ENCODE measurements around the gene RIC3.

RIC3 gene

GRCh38 chr11:8097062-8097461, 71.8 kb downstream of the RIC3 start:
- no peak overlapping the region for H3K4me2 ChIP-seq (ENCODE audit: low read length)
- no peaks in the 10 kb centered on the region for H4K20me1 ChIP-seq (ENCODE audit: control insufficient read depth, insufficient read depth, low read depth, low read length)
- H3K27ac ChIP-seq (ENCODE audit: low read depth, low read length) = no peak overlapping the region
- TF ChIP-seq, protein P1, sequence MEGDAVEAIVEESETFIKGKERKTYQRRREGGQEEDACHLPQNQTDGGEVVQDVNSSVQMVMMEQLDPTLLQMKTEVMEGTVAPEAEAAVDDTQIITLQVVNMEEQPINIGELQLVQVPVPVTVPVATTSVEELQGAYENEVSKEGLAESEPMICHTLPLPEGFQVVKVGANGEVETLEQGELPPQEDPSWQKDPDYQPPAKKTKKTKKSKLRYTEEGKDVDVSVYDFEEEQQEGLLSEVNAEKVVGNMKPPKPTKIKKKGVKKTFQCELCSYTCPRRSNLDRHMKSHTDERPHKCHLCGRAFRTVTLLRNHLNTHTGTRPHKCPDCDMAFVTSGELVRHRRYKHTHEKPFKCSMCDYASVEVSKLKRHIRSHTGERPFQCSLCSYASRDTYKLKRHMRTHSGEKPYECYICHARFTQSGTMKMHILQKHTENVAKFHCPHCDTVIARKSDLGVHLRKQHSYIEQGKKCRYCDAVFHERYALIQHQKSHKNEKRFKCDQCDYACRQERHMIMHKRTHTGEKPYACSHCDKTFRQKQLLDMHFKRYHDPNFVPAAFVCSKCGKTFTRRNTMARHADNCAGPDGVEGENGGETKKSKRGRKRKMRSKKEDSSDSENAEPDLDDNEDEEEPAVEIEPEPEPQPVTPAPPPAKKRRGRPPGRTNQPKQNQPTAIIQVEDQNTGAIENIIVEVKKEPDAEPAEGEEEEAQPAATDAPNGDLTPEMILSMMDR (IDR thresholded peaks at IDR 0.05; ENCODE audit: low read depth, low read length, poor library complexity, severe bottlenecking) = no peak
- TF ChIP-seq EZH2phosphoT487 (IDR thresholded peaks at IDR 0.05; ENCODE audit: borderline replicate concordance, low read length) = no peak
- H3K4me3 ChIP-seq (ENCODE audit: low read length) = no peak overlapping the region
- 0 out of 2 replicates have a peak, but pooled peaks cover 3% of the 10 kb centered on the region for H3K27me3 ChIP-seq (ENCODE audit: control insufficient read depth, low read length)
- no peaks in the 10 kb centered on the region for H3K9me3 ChIP-seq (ENCODE audit: control insufficient read depth, insufficient read depth, low read length)
- H3F3A ChIP-seq (ENCODE audit: control insufficient read depth, insufficient read depth) = no peaks in the 10 kb centered on the region
- H3K9me2 ChIP-seq (replicated peaks; ENCODE audit: control insufficient read depth, low read length) = no peaks in the 10 kb centered on the region
- no peaks in the 10 kb centered on the region for H3K79me2 ChIP-seq (ENCODE audit: control insufficient read depth, low read length)
- H3K4me1 ChIP-seq (ENCODE audit: control insufficient read depth, low read length) = peaks cover 5% of the 10 kb centered on the region
- no peaks in the 10 kb centered on the region for H3K36me3 ChIP-seq (ENCODE audit: control insufficient read depth, low read length)

DNA sequence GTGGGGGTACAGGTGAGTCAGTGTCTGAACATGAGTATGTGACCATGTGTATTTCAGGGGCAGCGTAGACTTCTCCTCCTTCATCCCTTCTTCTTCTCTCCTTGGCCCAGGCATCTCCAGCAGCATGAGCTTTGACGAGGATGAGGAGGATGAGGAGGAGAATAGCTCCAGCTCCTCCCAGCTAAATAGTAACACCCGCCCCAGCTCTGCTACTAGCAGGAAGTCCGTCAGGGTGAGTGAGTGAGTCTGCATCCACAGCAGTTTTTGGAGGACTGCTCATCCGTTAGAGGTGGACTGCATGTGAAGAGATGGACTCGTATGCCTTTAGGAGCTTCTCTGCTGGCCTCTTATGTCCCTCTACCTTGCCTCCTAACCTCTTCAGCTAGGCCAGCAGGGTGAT, 72.2 kb downstream of the RIC3 start:
- Histone ChIP-seq H3K4me1 (ENCODE audit: control insufficient read depth, low read length) (peaks cover 5% of the 10 kb centered on the region), H3K36me3 (ENCODE audit: control insufficient read depth, low read length) (no peaks in the 10 kb centered on the region), H3K4me2 (ENCODE audit: low read length) (no peak overlapping the region), H3K4me3 (ENCODE audit: low read length) (no peak overlapping the region), H3K9me2 (replicated peaks; ENCODE audit: control insufficient read depth, low read length) (no peaks in the 10 kb centered on the region), H3F3A (ENCODE audit: control insufficient read depth, insufficient read depth) (no peaks in the 10 kb centered on the region), H3K27ac (ENCODE audit: low read depth, low read length) (no peak overlapping the region), H3K9me3 (ENCODE audit: control insufficient read depth, insufficient read depth, low read length) (no peaks in the 10 kb centered on the region), H3K27me3 (ENCODE audit: control insufficient read depth, low read length) (0 out of 2 replicates have a peak, but pooled peaks cover 3% of the 10 kb centered on the region), H4K20me1 (ENCODE audit: control insufficient read depth, insufficient read depth, low read depth, low read length) (no peaks in the 10 kb centered on the region), H3K79me2 (ENCODE audit: control insufficient read depth, low read length) (no peaks in the 10 kb centered on the region)
- TF ChIP-seq EZH2phosphoT487 (IDR thresholded peaks at IDR 0.05; ENCODE audit: borderline replicate concordance, low read length) = no peak
- TF ChIP-seq, protein P1 (IDR thresholded peaks at IDR 0.05; ENCODE audit: low read depth, low read length, poor library complexity, severe bottlenecking) = no peak

DNA sequence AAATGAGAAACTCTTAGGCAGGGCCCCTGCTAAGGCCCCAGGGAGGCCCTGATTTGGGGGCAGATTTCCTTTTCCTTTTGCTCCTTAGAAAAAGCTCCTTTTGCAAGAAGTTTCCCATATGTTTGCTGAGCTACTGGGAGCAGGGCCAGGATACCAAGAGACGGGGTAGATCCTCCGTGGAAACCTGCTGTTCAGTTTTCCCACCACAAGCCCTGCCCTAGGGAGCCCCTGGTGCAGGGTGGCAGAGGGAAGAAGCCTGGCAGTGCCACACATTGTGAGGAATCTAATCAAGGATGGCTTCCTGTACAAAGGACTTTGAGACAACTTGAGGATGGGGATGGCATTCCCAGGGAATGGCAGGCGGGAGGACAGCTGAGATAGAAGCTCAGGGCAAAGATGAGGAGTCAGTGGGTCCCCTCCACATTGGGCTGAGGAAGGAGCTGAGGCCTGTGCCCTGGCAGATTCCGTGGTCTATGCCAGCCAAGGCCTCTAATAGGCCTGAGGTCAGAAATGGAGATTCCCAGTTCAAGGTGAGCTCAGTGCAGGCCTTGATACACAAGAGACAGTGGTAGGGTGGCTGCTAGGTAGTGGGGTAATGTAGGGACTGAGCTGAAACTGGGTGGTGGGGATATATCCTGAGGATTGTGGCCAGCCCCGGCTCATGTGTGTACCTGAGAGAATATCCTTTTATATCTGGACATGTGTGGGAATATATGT, 72.9 kb downstream of the RIC3 start:
- no peaks in the 10 kb centered on the region for H3K36me3 ChIP-seq (ENCODE audit: control insufficient read depth, low read length)

More for the DNA sequence above, 72.9 kb downstream of the RIC3 start:
- Histone ChIP-seq H3F3A (ENCODE audit: control insufficient read depth, insufficient read depth) (no peaks in the 10 kb centered on the region), H3K27ac (ENCODE audit: low read depth, low read length) (no peak overlapping the region), H3K4me2 (ENCODE audit: low read length) (no peak overlapping the region), H3K4me1 (ENCODE audit: control insufficient read depth, low read length) (peaks cover 5% of the 10 kb centered on the region), H4K20me1 (ENCODE audit: control insufficient read depth, insufficient read depth, low read depth, low read length) (no peaks in the 10 kb centered on the region), H3K9me3 (ENCODE audit: control insufficient read depth, insufficient read depth, low read length) (no peaks in the 10 kb centered on the region), H3K4me3 (ENCODE audit: low read length) (no peak overlapping the region), H3K9me2 (replicated peaks; ENCODE audit: control insufficient read depth, low read length) (no peaks in the 10 kb centered on the region), H3K79me2 (ENCODE audit: control insufficient read depth, low read length) (no peaks in the 10 kb centered on the region), H3K27me3 (ENCODE audit: control insufficient read depth, low read length) (0 out of 2 replicates have a peak, but pooled peaks cover 3% of the 10 kb centered on the region)
- no peak for TF ChIP-seq EZH2phosphoT487 (IDR thresholded peaks at IDR 0.05; ENCODE audit: borderline replicate concordance, low read length)
- TF ChIP-seq, protein P1 (IDR thresholded peaks at IDR 0.05; ENCODE audit: low read depth, low read length, poor library complexity, severe bottlenecking) = no peak

Measured in DOHH2 (cell line).